Measurements from ENCODE around the gene BCL11B. TPM values are rescaled to one million over a fixed set of nuclear protein-coding genes. Genes with fewer than 3 reads are reported as not detected.

Gene BCL11B
- total and polyA plus RNA-seq, 2 experiments from 2014 or later: 0.04 to 2.8 TPM

DNA sequence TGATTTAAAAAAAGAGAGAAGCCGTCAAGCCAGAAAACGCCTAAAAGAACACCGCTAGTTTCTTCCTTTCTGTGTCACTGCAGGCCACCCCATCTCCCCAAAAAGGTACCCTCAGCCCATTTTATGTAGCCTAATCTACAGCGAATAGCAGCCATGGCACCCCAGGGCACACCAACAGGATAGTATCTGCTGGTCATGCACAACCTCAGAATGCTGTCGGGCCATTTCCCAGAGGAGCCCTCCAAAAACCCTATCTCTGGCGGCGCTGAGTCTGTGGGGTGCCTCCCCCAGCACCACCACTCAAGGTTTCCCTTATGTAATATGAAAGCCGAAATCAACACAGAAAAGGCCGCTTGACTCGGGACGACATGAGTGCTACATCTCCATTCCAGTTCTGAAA, 98.9 kb downstream of the BCL11B start:
- no peak overlapping the region for H3K4me3 ChIP-seq
- H3K27ac ChIP-seq: no peak overlapping the region
- no peaks in the 10 kb centered on the region for H3K4me1 ChIP-seq (ENCODE audit: low read depth)
- H3K36me3 ChIP-seq: no peaks in the 10 kb centered on the region
- no peaks in the 10 kb centered on the region for H3K9me3 ChIP-seq (ENCODE audit: low read depth)
- no peak for DNase-seq (ENCODE audit: low read depth in 1 of 2, low spot score in 1 of 2)
- TF ChIP-seq, protein P1, sequence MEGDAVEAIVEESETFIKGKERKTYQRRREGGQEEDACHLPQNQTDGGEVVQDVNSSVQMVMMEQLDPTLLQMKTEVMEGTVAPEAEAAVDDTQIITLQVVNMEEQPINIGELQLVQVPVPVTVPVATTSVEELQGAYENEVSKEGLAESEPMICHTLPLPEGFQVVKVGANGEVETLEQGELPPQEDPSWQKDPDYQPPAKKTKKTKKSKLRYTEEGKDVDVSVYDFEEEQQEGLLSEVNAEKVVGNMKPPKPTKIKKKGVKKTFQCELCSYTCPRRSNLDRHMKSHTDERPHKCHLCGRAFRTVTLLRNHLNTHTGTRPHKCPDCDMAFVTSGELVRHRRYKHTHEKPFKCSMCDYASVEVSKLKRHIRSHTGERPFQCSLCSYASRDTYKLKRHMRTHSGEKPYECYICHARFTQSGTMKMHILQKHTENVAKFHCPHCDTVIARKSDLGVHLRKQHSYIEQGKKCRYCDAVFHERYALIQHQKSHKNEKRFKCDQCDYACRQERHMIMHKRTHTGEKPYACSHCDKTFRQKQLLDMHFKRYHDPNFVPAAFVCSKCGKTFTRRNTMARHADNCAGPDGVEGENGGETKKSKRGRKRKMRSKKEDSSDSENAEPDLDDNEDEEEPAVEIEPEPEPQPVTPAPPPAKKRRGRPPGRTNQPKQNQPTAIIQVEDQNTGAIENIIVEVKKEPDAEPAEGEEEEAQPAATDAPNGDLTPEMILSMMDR (IDR thresholded peaks at IDR 0.05; ENCODE audit: low read depth, low read length): no peak
- H3K27me3 ChIP-seq: no peaks in the 10 kb centered on the region

GRCh38 chr14:99171396-99171795, 100.6 kb downstream of the BCL11B start:
- no peak overlapping the region for H3K27ac ChIP-seq
- no peaks in the 10 kb centered on the region for H3K36me3 ChIP-seq
- no peaks in the 10 kb centered on the region for H3K27me3 ChIP-seq
- TF ChIP-seq, protein P1 (IDR thresholded peaks at IDR 0.05; ENCODE audit: low read depth, low read length): no peak
- H3K4me1 ChIP-seq (ENCODE audit: low read depth): no peaks in the 10 kb centered on the region
- DNase-seq (ENCODE audit: low read depth in 1 of 2, low spot score in 1 of 2): no peak
- no peak overlapping the region for H3K4me3 ChIP-seq
- H3K9me3 ChIP-seq (ENCODE audit: low read depth): no peaks in the 10 kb centered on the region

- TF ChIP-seq, protein P1 (IDR thresholded peaks at IDR 0.05; ENCODE audit: low read depth, low read length): no peak
- no peak for DNase-seq (ENCODE audit: low read depth in 1 of 2, low spot score in 1 of 2)
- Histone ChIP-seq H3K27me3 (no peaks in the 10 kb centered on the region), H3K4me3 (no peak overlapping the region), H3K27ac (no peak overlapping the region), H3K4me1 (ENCODE audit: low read depth) (no peaks in the 10 kb centered on the region), H3K9me3 (ENCODE audit: low read depth) (no peaks in the 10 kb centered on the region), H3K36me3 (no peaks in the 10 kb centered on the region)
These were observed 102.1 kb downstream of the BCL11B start for GRCh38 chr14:99169776-99170356.

GRCh38 chr14:99168330-99168729, 103.7 kb downstream of the BCL11B start:
- TF ChIP-seq, protein P1 (IDR thresholded peaks at IDR 0.05; ENCODE audit: low read depth, low read length): no peak
- no peaks in the 10 kb centered on the region for H3K36me3 ChIP-seq
- H3K4me1 ChIP-seq (ENCODE audit: low read depth): no peaks in the 10 kb centered on the region
- H3K27ac ChIP-seq: no peak overlapping the region
- H3K4me3 ChIP-seq: no peak overlapping the region
- no peaks in the 10 kb centered on the region for H3K9me3 ChIP-seq (ENCODE audit: low read depth)
- no peak for DNase-seq (ENCODE audit: low read depth in 1 of 2, low spot score in 1 of 2)
- H3K27me3 ChIP-seq: no peaks in the 10 kb centered on the region

DNA sequence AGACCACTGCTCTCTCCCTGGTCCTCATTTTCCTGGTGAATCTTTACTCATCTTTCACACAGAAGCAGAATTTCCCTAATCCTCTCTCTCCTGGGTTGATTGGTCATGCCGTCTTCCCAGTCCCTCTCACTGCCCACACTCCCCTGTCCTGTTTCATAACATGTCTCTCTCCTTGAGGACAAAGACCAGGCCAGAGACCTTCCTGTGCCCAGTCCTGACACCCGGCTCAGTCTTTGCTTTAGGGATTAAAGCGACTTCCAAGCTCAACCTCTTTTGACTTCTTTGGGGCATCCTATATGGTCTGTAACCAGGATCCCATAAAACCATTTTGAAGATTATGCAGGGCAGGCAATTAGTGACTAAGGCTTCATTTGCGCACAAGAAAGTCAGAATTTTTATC, 105.5 kb downstream of the BCL11B start:
- no peak for DNase-seq (ENCODE audit: low read depth in 1 of 2, low spot score in 1 of 2)
- Histone ChIP-seq H3K4me3 (no peak overlapping the region), H3K4me1 (ENCODE audit: low read depth) (no peaks in the 10 kb centered on the region), H3K9me3 (ENCODE audit: low read depth) (no peaks in the 10 kb centered on the region), H3K27me3 (no peaks in the 10 kb centered on the region), H3K36me3 (no peaks in the 10 kb centered on the region), H3K27ac (no peak overlapping the region)
- TF ChIP-seq, protein P1 (IDR thresholded peaks at IDR 0.05; ENCODE audit: low read depth, low read length): no peak
